ENCODE results near the gene FAM89B.

Gene FAM89B

DNA sequence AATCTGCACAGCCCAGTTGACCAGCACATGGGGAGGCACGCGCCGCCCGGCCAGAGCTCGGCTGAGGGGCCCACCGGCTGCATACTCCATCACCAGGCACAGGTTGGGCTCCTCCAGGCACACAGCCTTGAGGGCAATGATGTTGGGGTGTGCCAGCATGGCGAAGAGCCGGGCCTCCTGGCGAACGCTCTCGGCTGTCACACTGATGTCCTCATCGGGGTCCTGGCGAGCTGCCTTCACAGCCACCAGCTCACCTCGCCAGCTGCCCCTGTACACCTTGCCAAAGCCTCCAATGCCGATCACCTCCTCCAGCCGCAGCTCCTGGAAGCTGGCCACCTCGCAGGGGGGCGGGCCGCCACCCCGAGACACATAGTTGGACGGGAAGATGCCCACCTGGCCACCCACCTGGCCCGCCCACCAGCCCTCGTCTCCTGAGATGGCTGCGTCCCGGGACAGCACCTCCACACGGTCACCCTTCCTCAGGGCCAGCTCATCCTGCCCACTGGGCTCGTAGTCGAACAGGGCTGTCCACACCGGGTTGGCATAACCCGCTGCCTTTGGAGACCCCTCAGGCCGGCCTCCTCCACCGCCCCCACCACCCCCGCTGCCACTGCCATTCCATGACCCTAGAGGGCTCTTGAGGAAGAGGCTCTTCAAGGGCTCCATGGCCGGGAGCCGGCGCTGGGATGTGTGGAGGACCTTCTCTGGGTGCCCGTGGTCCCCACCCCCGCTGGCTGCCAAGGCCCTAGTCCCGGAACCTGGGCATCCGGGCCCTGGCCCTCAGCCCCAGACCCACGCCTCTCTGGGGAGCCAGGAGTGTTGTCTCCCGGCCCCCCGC, 41.0 kb downstream of the FAM89B start:
- peak in 1 of 2 experiments; percentile 53 for DNase-seq

DNA sequence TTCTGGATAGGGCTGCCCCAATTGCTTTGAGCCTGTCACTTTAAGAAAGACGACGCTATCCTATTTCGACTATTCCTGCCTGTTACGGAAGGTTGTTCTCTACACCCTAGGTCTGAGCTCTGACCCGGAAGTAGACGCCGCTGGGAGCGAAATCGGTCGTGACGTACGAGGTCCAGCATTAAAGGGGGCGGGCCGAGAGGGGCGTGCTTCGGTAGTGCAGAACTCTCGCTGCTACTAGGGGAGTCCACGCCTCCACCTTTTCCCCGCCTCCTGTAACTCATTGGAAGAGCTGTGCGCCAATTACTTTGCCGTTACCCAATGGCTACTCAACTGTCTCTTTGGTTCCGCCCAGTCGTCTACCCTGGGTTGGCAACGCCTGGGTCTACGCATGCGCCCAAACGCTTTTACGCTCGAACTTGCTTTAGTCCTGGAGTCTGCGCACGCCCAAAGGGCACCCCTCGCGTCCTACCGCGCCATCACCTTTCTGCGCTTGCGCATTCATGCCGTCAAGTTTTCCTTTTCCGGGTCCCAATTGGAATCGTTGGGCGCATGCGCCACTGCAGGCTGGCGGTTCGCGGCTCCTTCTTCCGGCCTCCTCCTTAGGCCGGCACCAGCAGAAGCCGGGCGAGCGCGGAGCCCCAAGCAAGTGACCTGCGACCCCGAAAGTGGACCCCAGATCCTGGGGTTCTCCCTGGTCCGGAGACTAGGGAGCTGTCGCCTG, 43.1 kb downstream of the FAM89B start, which contains the start of gene PCNX3:
PCNX3 (plus strand) TSS at position 548 of the 721 bp plus-strand sequence. CDS start 536 bp downstream, outside the sequence.
- peak; percentile 100 for DNase-seq

DNA sequence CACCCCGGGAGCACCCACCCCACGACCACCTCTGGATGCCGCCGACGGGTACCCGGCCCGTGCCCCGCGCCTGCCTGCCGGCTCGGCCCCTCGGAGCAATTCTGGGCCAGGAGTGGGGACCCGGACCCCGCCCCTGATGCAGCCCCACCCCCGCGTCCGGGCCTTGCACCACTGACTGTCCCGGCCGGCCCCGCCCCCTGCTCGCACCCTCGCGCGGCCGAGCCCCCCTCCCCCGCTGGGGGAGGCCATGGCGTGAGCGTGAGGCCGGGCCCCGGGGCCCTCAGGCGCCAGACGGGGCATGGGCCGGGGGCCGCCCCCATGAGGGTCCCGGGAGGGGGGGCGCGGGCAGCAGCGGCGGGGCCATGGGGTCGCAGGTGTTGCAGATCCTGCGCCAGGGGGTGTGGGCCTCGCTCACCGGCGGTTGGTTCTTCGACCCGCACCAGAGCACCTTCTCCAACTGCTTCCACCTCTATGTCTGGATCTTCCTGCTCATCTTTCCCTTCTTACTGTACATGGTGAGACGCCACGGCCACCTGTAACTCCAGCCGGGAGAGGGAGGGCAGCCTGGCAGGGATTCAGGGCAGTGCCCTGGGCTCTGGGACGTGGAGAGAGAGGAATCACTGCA, 43.7 kb downstream of the FAM89B start:
- DNase-seq: peak in 1 of 2 experiments; percentile 78

DNA sequence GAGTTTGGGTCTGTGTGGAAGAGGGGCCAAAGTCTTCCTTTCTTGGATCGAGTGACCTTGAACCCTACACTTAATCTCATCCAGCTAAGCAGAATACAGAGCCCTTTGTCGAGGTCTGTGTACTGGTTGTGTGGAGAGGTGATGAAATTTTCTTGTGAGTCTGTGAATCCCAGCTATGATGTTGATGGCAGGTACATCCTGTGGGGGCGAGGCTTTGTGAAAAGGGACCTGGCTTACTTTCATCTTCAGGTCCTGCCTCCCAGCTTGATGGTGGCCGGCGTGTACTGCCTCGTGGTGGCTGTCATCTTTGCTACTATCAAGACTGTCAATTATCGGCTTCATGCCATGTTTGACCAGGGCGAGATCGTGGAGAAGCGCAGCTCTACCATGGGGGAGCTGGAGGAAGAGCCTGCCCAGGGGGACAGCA, 44.2 kb downstream of the FAM89B start:
- DNase-seq: no peak

DNA sequence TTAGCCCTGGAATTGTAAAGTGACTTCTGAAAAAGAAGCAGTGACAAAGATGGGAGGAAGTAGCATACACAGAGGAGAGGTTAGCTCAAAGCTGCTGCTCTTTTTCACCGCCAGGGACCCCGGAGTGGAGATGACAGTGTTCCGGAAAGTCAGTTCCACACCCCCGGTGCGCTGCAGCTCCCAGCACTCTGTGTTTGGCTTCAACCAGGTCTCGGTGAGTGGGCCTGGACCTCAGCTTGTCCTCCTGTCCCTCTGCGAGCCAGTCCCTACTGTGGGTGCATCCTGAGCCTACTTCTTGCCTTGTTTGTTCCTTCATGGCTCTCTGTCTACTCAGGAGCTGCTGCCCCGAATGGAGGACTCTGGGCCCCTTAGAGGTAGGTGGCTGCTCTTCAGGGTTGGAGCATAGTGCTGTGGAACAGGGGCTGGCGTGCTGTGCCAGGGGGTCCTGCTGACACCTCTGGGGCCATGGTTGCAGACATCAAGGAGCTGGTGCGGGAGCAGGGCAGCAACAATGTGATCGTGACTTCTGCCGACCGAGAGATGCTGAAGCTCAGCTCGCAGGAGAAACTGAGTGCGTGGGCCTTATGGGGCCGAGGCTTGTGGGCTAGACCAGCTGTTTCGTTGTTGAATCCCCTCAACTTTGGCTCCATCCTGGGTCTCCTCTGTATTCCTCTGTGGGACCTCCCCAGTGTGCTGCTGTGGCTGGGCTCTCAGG, 45.0 kb downstream of the FAM89B start:
- DNase-seq: no peak

DNA sequence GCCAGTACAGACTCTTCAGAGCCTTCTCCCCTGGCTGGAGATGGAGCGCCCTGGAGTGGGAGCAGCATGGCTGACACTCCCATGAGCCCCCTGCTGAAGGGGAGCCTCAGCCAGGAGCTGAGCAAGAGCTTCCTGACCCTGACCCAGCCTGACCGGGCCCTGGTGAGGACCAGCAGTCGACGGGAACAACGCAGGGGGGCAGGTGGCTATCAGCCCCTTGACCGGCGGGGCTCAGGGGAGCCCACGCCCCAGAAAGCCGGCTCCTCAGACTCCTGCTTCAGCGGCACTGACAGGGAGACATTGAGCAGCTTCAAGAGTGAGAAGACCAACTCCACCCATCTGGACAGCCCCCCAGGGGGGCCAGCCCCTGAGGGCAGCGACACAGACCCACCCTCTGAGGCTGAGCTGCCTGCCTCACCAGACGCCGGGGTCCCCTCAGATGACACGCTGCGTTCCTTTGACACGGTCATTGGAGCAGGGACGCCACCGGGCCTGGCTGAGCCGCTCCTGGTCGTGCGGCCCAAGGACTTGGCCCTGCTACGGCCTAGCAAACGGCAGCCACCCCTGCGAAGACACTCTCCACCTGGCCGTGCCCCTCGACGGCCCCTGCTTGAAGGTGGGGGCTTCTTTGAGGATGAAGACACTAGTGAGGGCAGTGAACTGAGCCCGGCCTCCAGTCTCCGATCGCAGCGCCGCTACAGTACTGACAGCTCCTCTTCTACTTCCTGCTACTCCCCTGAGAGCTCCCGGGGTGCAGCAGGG, 45.8 kb downstream of the FAM89B start:
- DNase-seq: no peak

DNA sequence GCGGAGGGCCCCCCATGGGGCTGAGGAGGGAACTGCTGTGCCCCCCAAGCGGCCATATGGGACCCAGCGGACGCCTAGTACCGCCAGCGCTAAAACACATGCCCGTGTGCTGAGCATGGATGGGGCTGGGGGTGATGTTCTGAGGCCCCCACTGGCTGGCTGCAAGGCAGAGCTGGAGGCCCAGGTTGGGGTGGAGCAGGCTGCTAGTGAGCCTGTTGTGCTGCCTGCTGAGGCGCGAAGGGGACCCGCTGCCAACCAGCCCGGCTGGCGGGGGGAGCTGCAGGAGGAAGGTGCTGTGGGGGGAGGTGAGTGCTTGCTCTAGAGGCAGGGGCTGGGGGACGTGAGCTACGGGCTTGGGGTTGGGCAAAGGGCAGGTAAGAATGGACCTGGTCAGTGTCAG, 46.4 kb downstream of the FAM89B start:
- no peak for DNase-seq

DNA sequence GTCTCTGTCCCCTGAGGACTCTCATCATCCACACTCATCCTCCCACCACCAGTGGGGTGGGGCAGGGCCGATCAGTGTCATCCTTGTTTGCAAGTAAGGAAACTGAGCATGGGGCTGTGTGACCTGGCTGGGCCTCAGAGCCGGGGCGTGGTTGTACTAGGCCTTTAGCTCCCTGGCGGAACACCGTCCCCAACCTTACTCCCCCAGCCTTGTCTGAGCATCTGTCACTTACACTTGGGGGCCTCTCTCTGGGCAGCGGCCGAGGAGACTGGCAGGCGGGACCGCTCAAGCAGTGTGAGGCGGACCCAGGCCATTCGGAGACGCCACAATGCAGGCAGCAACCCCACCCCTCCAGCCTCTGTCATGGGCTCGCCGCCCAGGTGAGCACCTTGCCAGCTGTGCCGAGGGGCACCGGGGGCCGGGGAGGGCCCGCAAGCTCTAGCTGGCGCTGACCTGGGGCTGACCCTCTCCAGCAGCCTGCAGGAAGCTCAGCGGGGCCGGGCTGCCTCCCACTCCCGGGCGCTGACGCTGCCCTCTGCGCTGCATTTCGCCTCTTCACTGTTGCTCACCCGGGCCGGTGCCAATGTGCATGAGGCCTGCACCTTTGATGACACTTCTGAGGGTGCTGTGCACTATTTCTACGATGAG, 47.1 kb downstream of the FAM89B start:
- no peak for DNase-seq

DNA sequence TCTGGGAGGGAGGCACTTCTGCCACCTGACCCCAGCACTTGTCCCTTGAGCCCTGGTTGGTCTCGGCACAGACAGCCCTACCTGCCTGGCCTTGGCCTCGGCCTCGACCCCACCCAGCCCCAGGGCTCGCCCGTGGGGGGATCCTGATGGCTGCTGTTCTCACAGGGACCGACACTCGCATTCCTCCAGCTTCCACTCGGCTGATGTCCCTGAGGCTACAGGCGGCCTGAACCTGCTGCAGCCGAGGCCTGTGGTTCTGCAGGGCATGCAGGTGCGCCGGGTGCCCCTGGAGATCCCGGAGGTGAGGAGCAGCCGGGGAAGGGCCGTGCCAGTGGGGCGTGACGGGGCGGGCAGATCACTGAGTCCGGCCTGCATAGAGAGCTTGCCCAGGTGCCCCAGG, 48.3 kb downstream of the FAM89B start:
- no peak for DNase-seq

DNA sequence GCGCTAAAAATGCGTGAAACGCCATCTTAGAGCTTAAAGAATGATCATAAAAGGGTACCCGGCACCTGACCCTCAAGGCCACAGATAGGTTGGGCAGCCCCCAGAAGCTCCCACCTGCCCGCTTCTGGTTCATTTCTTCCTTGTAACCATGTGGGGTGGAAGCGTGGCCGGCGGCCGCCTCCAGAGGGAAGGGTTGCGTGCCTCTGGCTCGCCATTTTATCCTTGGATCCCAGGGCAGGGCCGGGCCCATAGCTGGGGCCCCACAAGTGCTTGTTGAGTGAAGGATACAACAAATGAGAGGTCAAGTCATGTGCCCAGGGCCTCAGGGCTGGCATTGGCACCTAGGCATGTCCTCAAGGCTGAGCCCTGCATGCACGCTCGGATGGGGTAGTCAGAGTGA, 49.1 kb downstream of the FAM89B start:
- no peak for DNase-seq

DNA sequence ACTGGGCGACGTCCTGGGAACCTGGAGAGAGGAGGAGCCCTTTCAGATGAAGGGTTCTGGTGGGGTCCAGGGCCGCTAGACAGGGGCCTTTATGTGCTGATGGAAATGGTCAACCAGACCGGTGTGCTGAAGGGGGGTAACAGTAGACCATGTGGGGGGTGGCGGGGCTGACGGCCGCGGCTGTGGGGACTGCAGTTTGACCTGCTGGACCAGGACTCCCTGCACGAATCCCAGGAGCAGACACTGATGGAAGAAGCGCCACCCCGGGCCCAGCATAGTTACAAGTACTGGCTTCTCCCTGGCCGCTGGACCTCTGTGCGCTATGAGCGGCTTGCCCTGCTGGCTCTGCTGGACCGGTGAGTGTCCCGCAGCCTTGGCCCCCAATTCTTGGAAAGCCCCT, 49.7 kb downstream of the FAM89B start:
- DNase-seq: no peak

DNA sequence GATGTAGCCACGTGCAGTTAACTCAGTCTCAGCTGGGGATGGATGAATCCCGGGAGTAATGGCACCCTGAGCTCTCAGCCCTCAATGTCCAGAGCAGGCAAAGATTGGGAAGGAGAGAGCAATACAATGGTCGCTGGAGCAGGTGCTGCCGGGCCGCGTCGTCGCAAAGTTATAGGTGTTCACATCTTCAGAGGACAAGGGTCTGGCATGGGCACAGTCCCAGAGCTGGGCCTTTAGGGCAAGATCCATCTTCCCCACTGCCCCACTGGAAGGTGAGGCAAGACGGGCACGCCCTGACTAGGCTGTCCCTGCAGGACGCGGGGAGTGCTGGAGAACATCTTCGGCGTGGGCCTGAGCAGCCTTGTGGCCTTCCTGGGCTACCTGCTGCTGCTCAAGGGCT, 50.8 kb downstream of the FAM89B start:
- DNase-seq: no peak
